Loucy (cell line): ENCODE data around the gene CYLD.

Experiments used
- EZH2phosphoT487 ChIP-seq: fragments of 200-600 bp; IDR thresholded peaks from 2 replicates; pipeline ENCODE4 v1.6.1; 2018; ENCODE audit warnings: antibody characterized with exemption, mild to moderate bottlenecking, moderate library complexity, borderline replicate concordance
- TF ChIP-seq, protein P1 (sequence below): fragments of 200-600 bp; sonication (generic); conservative IDR thresholded peaks from 2 replicates; pipeline ENCODE4 v1.5.1; 2014; ENCODE audit warnings: mild to moderate bottlenecking, antibody characterized with exemption, low read length

- TF ChIP-seq, protein P1, sequence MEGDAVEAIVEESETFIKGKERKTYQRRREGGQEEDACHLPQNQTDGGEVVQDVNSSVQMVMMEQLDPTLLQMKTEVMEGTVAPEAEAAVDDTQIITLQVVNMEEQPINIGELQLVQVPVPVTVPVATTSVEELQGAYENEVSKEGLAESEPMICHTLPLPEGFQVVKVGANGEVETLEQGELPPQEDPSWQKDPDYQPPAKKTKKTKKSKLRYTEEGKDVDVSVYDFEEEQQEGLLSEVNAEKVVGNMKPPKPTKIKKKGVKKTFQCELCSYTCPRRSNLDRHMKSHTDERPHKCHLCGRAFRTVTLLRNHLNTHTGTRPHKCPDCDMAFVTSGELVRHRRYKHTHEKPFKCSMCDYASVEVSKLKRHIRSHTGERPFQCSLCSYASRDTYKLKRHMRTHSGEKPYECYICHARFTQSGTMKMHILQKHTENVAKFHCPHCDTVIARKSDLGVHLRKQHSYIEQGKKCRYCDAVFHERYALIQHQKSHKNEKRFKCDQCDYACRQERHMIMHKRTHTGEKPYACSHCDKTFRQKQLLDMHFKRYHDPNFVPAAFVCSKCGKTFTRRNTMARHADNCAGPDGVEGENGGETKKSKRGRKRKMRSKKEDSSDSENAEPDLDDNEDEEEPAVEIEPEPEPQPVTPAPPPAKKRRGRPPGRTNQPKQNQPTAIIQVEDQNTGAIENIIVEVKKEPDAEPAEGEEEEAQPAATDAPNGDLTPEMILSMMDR = no peak
- TF ChIP-seq EZH2phosphoT487 = no peak
Observed at GRCh38 chr16:50801036-50801435, 59.1 kb downstream of the CYLD start.
